IMR-90 (cell line): ENCODE measurements around the gene SCN8A. TPM values are rescaled to one million over a fixed set of nuclear protein-coding genes. Genes with fewer than 3 reads are reported as not detected.

Experiments used
- ATAC-seq: fragments of 200-7000 bp; cut with Tn5 transposase; 2 replicates; pipeline ENCODE4 v1.9.1; 2020; ENCODE audit warnings: low read depth, mild to moderate bottlenecking, moderate library complexity
- BruUV-seq: library from RNA; stranded (reverse); fragments of 400-500 nt; replicated peaks from 2 replicates; lab custom pipeline; 2021; lab: Mats Ljungman, UMichigan
- CTCF ChIA-PET: fragments of 300-600 bp; formaldehyde crosslinking; extraction: SDS; loops from one replicate; lab custom pipeline; 2021; ENCODE audit warnings: antibody characterized with exemption; lab: Yijun Ruan, JAX
- POLR2A ChIA-PET: fragments of 300-600 bp; sonication (Branson Sonifier 250); formaldehyde crosslinking; loops from one replicate; lab custom pipeline; 2022; ENCODE audit warnings: antibody characterized with exemption; ENCODE audit not compliant: unreplicated experiment; lab: Charles Lee
- DNase-seq: peaks from one replicate; pipeline ENCODE4 v3.0.0; 2013
- H2AFZ ChIP-seq: replicated peaks from 2 replicates; pipeline ENCODE3; 2013; ENCODE audit warnings: low read length, mild to moderate bottlenecking; ENCODE audit not compliant: poor library complexity
- H2AK5ac ChIP-seq: 2 replicates; pipeline ENCODE4 v1.6.1; 2013; ENCODE audit warnings: low read depth, low read length, inconsistent platforms
- H2AK9ac ChIP-seq: replicated peaks from 2 replicates; pipeline ENCODE3; 2013; ENCODE audit warnings: mild to moderate bottlenecking, low read depth, low read length, moderate library complexity; ENCODE audit not compliant: poor library complexity
- H2BK120ac ChIP-seq: 2 replicates; pipeline ENCODE4 v1.6.1; 2013; ENCODE audit warnings: low read depth, low read length, inconsistent platforms
- H2BK15ac ChIP-seq: 3 replicates; pipeline ENCODE4 v1.6.1; 2013; ENCODE audit warnings: low read depth, low read length, inconsistent platforms
- H2BK20ac ChIP-seq: 2 replicates; pipeline ENCODE4 v1.6.1; 2013; ENCODE audit warnings: low read depth, mild to moderate bottlenecking, inconsistent platforms, low read length, moderate library complexity
- H2BK5ac ChIP-seq: 2 replicates; pipeline ENCODE4 v1.6.1; 2013; ENCODE audit warnings: mild to moderate bottlenecking, low read depth, low read length, inconsistent platforms; ENCODE audit not compliant: poor library complexity, severe bottlenecking
- H3K14ac ChIP-seq: replicated peaks from 2 replicates; pipeline ENCODE4 v1.6.1; 2013; ENCODE audit warnings: low read depth, low read length, inconsistent platforms
- H3K18ac ChIP-seq: 2 replicates; pipeline ENCODE4 v1.6.1; 2013; ENCODE audit warnings: low read depth, low read length, control low read depth
- H3K23ac ChIP-seq: 2 replicates; pipeline ENCODE4 v1.6.1; 2013; ENCODE audit warnings: low read depth, low read length, inconsistent platforms
- H3K27ac ChIP-seq: 2 replicates; pipeline ENCODE4 v1.5.1; 2013; ENCODE audit warnings: mild to moderate bottlenecking, control low read depth, low read length; ENCODE audit not compliant: insufficient read depth
- H3K27me3 ChIP-seq: 2 replicates; pipeline ENCODE4 v1.6.1; 2013; ENCODE audit warnings: low read length; ENCODE audit not compliant: control insufficient read depth, insufficient read depth
- H3K36me3 ChIP-seq: 2 replicates; pipeline ENCODE4 v1.6.1; 2013; ENCODE audit warnings: low read length, mixed read lengths; ENCODE audit not compliant: control insufficient read depth, insufficient read depth
- H3K4ac ChIP-seq: 2 replicates; pipeline ENCODE4 v1.6.1; 2013; ENCODE audit warnings: low read depth, low read length, inconsistent platforms
- H3K4me1 ChIP-seq: 2 replicates; pipeline ENCODE4 v1.6.1; 2013; ENCODE audit warnings: low read length, mixed read lengths; ENCODE audit not compliant: control insufficient read depth, insufficient read depth
- H3K4me2 ChIP-seq: 2 replicates; pipeline ENCODE4 v1.6.1; 2013; ENCODE audit warnings: low read depth, mild to moderate bottlenecking, control low read depth, low read length, moderate library complexity
- H3K4me3 ChIP-seq: 2 replicates; pipeline ENCODE4 v1.5.1; 2013; ENCODE audit warnings: low read depth, mild to moderate bottlenecking, control low read depth, low read length, moderate library complexity; ENCODE audit not compliant: insufficient read depth
- H3K56ac ChIP-seq: 2 replicates; pipeline ENCODE4 v1.6.1; 2013; ENCODE audit warnings: low read length, inconsistent platforms; ENCODE audit not compliant: insufficient read depth; ENCODE audit errors: extremely low read depth
- H3K79me1 ChIP-seq, 2 experiments: 2 replicates each; pipeline ENCODE4 v1.6.1; 2013; ENCODE audit warnings: low read length in 2 of 2, inconsistent platforms in 1 of 2, low read depth in 1 of 2
- H3K9ac ChIP-seq: 2 replicates; pipeline ENCODE4 v1.6.1; 2013; ENCODE audit warnings: low read depth, low read length, control low read depth
- H3K9me1 ChIP-seq: 2 replicates; pipeline ENCODE4 v1.6.1; 2013; ENCODE audit warnings: low read length, inconsistent platforms; ENCODE audit not compliant: insufficient read depth
- H3K9me3 ChIP-seq: 2 replicates; pipeline ENCODE4 v1.6.1; 2013; ENCODE audit warnings: low read length; ENCODE audit not compliant: control insufficient read depth, insufficient read depth
- H4K20me1 ChIP-seq: 2 replicates; pipeline ENCODE4 v1.6.1; 2013; ENCODE audit warnings: low read length, inconsistent platforms; ENCODE audit not compliant: insufficient read depth
- H4K5ac ChIP-seq: 2 replicates; pipeline ENCODE4 v1.6.1; 2013; ENCODE audit warnings: mild to moderate bottlenecking, low read depth, low read length, control low read depth
- H4K8ac ChIP-seq, 2 experiments: 2 replicates each; pipeline ENCODE4 v1.6.1; 2013; ENCODE audit warnings: low read depth in 2 of 2, low read length in 2 of 2, control low read depth in 1 of 2, inconsistent platforms in 1 of 2
- H4K91ac ChIP-seq: 2 replicates; pipeline ENCODE4 v1.6.1; 2013; ENCODE audit warnings: low read depth, low read length, inconsistent platforms; ENCODE audit not compliant: insufficient read depth
- CHD1 ChIP-seq: IDR thresholded peaks from 2 replicates; pipeline ENCODE4 v1.6.1; 2012; ENCODE audit warnings: low read depth, low read length, improper control_type of control experiment
- ELK1 ChIP-seq: fragments of 150-350 bp; IDR thresholded peaks from 2 replicates; pipeline ENCODE4 v1.6.1; 2016; ENCODE audit warnings: low read depth, mild to moderate bottlenecking, low read length, moderate library complexity, borderline replicate concordance
- MAFK ChIP-seq: IDR thresholded peaks from 2 replicates; pipeline ENCODE4 v1.6.1; 2012; ENCODE audit warnings: low read depth, low read length, improper control_type of control experiment
- MXI1 ChIP-seq: IDR thresholded peaks from 2 replicates; pipeline ENCODE4 v1.6.1; 2012; ENCODE audit warnings: low read depth, mild to moderate bottlenecking, low read length, moderate library complexity, borderline replicate concordance
- WGBS, 2 experiments: methylation state at CpG; one replicate each; pipeline versions ENCODE4 v1.1.5 to v1.1.7; 2013; ENCODE audit warnings: missing lambda C conversion rate in 2 of 2; ENCODE audit not compliant: insufficient read length in 1 of 2; ENCODE audit errors: extremely low coverage in 2 of 2; 5-methylcytosine and 5-hydroxymethylcytosine counted together
- dilution Hi-C: fragments of 300-500 bp; cut with HindIII; formaldehyde crosslinking; loops from one replicate; pipeline ENCODE4 v1.14.3; 2018; ENCODE audit warnings: low sequenced_read_pairs; ENCODE audit not compliant: unreplicated experiment
- in situ Hi-C: fragments of 300-500 bp; cut with MboI; formaldehyde crosslinking; loops from 3 replicates; pipeline ENCODE4 v1.14.3; 2019; ENCODE audit warnings: low sequenced_read_pairs, inconsistent platforms, mixed read lengths
- intact Hi-C: fragments of 100-400 bp; cut with micrococcal nuclease; formaldehyde crosslinking; loops from 2 replicates; pipeline ENCODE4 v1.10.0; 2022
- polyA plus RNA-seq, 3 experiments: library from polyadenylated mRNA; depleted of rRNA; stranded (reverse); fragments of >200 nt; gene quantifications; 2 replicates each; pipeline ENCODE4 v1.2.3, GENCODE V29; 2012; ENCODE audit warnings: low replicate concordance in 1 of 3
- total RNA-seq: library from RNA; depleted of rRNA; stranded (reverse); fragments of >200 nt; gene quantifications from 2 replicates; pipeline ENCODE4 v1.2.3, GENCODE V29; 2012

SCN8A gene
- total and polyA plus RNA-seq, 2 of the 4 experiments (the other 2 are of a cell fraction) = 6.9 to 19.7 TPM

GRCh38 chr12:51839310-51839947, 248.4 kb downstream of the SCN8A start:
- no peak overlapping the region for H2BK5ac ChIP-seq
- in situ Hi-C loops (no loop called here), intact Hi-C loops (no loop called here), dilution Hi-C loops (no loop called here)
- no peak overlapping the region for H2AK5ac ChIP-seq
- no TSS peak for BruUV-seq
- H2AFZ ChIP-seq = no peak overlapping the region
- 100% methylated on average over 2 of the region's 5 CpGs; no CpG with 5 or more reads in 1 of the 2 experiments for WGBS, 2 experiments
- H3K27me3 ChIP-seq = peaks cover 81% of the 10 kb centered on the region
- H3K79me1 ChIP-seq = no peaks in the 10 kb centered on the region
- no peak overlapping the region for H3K4me3 ChIP-seq
- no peaks in the 10 kb centered on the region for H3K4me1 ChIP-seq
- no peak overlapping the region for H2BK20ac ChIP-seq
- no peak overlapping the region for H3K56ac ChIP-seq
- no peak overlapping the region for H3K23ac ChIP-seq
- H3K9me1 ChIP-seq = no peaks in the 10 kb centered on the region
- no peaks in the 10 kb centered on the region for H3K9me3 ChIP-seq
- DNase-seq = no peak
- H3K4me2 ChIP-seq = no peak overlapping the region
- H4K5ac ChIP-seq = no peak overlapping the region
- no peak overlapping the region for H2BK15ac ChIP-seq
- no peak overlapping the region for H3K18ac ChIP-seq
- no peak overlapping the region for H3K4ac ChIP-seq
- TF ChIP-seq MAFK (no peak), ELK1 (no peak), CHD1 (no peak), MXI1 (no peak)
- H4K20me1 ChIP-seq = no peaks in the 10 kb centered on the region
- H2AK9ac ChIP-seq = no peak overlapping the region
- no peak overlapping the region for H3K14ac ChIP-seq
- no peak overlapping the region for H3K27ac ChIP-seq
- no peak overlapping the region for H3K9ac ChIP-seq
- no peak overlapping the region for H4K8ac ChIP-seq
- H3K36me3 ChIP-seq = no peaks in the 10 kb centered on the region
- no peak for ATAC-seq
- POLR2A ChIA-PET = interaction anchor here (0.6 kb wide), 1 partner anchor 12 kb away, joined by 5 read pairs; no protein-coding TSS in a partner anchor
- H4K91ac ChIP-seq = no peak overlapping the region
- CTCF ChIA-PET = interaction anchor here (1.2 kb wide), 1 partner anchor 16 kb away, joined by 4 read pairs; no protein-coding TSS in a partner anchor
- H2BK120ac ChIP-seq = no peak overlapping the region
